Raji (cell line): Measurements from ENCODE around the gene PDE11A.

Experiments used
- POLR2A ChIP-seq: IDR thresholded peaks from 2 replicates; pipeline ENCODE4 v1.6.1; 2011; ENCODE audit warnings: low read depth, low read length, control low read depth; ENCODE audit not compliant: insufficient read depth

Gene PDE11A

DNA sequence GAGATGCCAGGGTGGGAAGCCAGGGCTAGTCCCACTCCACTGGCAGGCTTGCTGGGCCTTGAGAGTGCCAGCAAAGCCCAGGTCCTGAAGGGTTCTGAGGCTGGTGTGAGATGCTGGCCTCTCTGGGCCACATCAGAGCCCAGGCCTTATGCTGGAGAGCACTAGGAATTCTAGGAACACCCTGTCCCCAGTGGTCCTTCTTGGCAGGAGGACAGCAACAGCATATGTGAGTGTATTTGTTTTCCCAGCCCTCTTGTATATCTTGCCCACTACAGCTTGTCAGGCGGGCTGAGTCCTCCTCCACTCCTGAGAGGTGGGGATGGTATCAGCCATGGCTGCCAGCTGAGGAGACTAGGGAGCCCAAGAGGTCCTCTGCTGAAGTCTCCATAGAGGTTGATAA is 327.0 kb downstream of the PDE11A start:
- no peak for TF ChIP-seq POLR2A

DNA sequence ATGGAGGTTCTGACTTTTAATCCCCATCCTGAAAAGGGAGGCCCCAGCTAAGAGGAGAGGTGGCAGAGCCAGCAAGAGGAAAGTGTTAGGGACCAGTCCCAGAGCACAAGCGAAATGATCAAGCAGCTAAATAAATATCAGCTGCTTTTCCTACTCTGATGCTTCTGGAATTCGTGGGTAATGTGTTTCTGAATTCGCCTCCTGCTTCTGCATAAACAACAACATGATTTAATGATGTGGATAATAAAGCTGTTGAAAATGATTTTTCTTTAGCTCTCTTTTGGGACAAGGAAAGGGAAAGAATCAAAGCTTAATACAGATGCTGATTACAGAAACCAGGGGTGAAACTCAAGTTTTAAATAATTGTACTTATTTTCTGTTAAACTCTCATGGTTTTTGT is 329.7 kb downstream of the PDE11A start:
- no peak for TF ChIP-seq POLR2A

DNA sequence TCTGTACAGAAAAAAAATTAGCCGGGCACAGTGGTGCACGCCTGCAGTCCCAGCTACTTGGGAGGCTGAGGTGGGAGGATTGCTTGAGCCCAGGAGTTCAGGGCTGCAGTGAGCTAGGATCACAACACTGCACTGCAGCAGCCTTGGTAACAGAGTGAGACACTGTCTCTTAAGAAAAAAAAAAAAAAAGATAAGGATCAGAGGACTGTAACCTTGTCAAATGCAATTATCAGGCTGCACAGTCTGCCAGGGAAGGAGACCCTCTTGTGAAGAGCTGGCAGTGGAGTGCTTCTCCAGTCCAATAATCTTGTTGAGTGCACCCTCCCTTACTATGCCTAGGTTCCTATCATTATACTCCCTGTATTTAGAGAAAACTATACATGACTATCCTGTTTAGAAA is 330.7 kb downstream of the PDE11A start:
- TF ChIP-seq POLR2A: no peak

DNA sequence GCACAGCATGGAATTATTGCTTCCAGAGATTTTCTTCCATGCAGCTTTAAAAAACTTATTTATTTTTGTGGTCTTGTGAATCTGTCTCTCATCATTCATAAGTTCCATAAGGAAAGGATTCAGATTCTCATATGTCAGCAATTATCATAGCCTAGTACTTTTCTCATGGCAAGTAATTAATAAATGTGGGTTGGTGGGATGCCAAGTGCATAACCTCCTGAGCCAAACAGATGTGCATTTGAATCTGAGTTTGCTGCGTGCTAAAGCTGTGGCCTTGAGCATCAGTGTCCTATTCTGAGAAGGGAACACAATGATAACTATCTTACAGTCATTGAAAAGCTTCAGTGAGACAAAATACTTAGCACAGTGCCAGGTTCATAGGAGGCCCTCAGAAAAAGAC is 331.9 kb downstream of the PDE11A start:
- TF ChIP-seq POLR2A: no peak

DNA sequence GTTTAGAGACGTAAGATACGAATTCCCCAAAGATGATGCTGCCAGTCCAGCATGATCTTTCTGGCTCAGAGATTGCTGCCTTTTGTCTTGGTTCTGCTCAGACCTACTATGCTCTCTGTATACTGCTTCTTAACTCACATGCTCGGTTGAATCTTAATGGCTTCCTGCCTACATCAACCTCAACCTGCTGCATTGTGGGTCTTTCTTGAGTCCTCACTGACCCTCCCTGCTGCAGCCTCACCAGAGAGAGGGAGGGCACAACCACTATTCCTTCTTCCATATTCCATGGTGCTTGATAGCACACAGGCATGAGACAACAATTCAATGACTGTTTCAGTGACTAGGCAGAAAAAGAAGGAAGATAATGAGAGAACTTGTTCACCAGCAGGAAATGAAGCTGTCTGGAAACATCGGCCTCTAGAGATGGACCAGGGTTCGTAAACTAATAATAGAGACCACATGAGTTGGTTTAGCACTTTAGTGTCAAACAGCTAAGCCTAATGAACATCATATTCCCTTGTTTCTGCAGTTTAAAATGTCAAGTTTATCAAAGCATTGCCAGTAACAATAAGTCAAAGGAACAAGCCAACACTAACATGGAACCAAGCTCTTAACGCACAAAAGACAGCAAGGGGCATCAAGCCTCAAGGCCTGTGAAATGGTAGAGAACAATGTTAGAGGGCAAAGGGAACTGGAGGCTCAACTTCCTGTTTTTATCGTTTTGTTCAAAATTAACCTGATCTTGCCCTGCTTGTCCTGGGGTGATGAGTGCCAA is 333.9 kb downstream of the PDE11A start:
- no peak for TF ChIP-seq POLR2A

DNA sequence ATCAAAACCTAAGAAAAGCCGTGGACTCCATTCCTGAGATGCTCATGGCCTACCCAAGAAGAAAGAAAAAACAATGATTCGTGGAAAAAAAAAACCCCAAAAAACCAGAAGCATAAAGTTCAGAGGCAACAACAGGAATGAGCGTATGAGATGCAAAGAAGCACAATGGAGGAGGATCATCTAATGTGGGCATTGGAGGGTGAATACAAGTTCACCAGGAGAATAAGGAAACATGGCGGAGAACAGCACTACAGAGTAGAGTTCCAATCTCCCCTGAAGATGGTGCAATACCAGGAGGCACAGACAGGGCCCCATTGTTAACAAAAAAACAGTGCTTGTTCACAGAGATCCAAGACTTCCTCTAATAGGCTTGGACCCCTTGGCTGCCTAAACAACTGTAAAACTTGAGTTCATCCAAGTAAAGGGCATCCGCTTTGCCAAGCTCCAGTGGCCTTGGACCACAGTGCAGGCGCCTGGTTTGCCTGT is 337.2 kb downstream of the PDE11A start:
- no peak for TF ChIP-seq POLR2A

DNA sequence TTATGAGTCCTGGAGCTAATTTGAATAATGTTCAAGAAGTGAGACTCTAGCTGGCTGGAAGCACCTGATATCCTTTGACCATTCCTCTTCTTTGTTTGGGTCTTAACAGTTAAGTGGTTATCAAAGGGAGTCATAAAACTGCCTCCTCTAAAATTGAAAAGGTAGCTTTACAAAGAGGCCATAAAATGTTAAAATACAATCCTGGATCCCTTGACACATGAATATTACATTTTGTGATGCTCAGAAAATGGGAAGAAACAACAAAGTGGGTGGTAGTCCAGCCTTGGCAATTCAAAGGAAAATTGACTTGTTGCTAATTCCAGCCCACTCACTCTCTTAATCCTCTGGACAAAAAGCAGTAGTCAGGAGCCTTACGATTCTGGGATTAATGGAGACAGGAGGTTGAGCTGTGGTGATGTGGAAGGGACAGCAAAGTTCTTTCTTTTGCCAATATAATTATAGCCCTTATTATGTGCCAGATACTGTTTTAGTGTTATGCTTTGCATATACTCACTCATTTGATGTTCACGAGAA is 339.2 kb downstream of the PDE11A start:
- no peak for TF ChIP-seq POLR2A

DNA sequence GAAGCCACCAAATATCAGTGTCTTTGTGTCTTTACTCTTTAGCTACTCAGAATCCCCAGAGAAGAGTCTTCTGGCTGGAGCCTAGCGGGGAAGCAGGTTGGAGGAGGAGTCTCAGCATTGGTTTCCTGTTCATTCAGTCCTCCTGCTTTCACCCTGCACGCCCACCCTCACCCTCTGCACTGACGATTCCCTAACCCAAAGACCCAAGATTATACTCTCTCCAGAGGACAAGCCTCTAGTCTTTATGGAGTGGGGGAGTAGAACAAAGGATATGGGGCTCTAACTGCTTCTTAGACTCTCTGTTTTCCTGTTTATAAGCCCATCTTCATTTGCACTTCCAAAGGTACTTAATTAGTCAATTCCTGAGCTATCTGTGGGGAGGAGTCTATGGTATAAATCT is 341.2 kb downstream of the PDE11A start:
- TF ChIP-seq POLR2A: no peak

DNA sequence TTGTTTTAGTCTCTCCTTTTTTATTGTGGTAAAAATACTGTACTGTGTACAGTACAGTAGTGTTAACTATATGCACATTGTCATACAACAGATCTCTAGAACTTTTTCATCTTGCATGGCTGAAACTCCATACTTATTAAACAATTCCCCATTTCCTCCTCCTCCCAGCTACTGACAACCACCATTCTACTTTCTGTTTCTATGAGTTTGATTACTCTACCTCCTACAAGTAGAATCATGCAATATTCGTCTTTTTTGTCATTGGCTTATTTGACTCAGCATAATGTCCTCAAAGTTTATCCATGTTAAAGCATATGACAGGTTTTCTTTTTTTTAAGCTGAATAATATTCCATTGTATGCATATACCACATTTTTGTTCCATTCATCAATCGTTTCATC is 341.8 kb downstream of the PDE11A start:
- no peak for TF ChIP-seq POLR2A

DNA sequence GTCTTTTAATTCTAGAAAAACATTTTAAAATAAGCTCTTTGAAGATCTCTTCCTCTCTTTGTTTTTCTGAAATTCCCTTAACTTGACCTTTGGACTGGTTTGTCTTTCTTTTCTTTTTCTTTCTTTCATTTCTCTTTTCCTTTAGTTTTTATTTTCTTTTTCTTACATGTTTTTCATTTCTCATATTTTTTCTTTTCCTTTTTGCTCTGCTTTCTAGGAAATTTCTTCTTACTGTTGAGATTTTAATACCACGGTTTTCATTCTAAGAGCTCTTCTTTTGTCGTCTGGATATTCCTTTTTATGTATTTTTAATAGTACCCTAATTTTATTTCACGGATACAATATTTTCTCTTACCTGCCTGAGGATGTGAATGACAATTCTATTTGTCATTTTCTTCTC is 342.2 kb downstream of the PDE11A start:
- TF ChIP-seq POLR2A: no peak

DNA sequence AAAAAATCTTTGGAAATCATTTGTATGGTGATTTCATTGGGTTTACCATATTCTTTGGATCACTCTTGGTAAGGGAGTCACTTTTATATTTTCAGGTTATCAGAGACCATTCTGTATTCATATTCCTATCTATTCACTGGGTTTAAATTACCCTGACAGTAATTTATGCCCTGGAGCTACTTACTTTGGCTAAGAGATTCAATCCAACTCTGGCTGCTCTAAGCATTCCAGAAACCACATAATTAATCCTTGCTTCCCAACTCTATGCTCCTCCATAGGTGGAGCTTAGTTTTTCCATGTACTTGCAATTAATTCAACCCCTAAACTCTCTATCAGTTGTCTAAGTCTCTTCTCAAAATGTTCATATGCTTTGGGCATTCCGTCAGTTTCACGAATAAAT is 343.7 kb downstream of the PDE11A start:
- TF ChIP-seq POLR2A: no peak

DNA sequence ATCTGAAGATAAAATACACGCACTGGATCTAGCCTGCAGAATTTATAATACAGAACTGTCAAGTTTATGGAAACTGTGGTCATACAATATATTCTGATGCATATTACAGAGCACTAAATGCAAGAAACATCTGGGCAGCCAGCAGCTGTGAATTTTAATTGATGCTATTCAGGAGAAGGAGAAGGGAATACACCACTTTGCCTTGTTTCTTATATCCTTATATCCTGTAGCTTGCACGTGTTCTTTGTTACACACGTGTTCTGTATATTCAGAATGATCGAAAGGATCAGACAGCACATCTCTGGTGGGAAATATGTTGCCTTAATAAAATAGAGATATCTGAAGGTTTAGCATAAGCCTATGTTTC is 344.2 kb downstream of the PDE11A start:
- TF ChIP-seq POLR2A: no peak

DNA sequence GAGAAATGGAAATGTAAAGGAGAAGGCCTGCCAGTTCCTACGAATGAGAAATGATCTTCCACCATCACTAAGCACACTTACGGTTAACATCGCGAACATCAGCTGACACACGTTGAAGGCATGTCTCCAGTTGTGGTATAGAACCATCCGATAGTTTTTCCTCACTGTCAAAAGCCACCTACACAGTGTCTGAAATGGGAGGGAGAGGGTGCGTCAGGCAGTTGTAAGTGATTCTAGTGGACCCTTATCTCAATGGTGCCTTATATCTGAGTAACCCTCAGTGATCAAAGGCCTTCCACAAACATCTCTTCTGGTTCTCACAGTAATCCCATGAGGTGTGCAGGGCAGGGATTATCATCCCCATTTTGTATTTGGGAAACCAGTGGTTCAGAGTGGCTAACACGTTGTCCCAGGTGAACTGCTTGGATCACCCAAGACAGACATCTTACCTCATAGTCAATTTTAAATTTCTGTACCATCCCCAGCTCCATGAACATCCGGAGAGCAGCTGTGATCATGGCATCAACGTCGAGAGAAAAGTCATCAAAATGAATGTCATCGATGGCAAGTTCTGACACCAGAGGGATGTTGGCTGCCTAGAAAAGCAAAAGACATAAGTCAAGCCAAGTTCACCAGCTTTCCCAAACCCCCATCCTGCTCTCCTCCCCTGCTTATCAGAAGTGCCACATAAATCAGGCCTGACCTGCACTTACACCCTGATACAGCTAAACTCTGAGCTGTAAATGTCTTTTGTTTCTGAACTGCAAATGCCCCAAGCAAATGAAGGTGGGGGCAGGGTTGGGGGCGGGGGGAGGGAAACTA is 344.8 kb downstream of the PDE11A start:
- TF ChIP-seq POLR2A: no peak

DNA sequence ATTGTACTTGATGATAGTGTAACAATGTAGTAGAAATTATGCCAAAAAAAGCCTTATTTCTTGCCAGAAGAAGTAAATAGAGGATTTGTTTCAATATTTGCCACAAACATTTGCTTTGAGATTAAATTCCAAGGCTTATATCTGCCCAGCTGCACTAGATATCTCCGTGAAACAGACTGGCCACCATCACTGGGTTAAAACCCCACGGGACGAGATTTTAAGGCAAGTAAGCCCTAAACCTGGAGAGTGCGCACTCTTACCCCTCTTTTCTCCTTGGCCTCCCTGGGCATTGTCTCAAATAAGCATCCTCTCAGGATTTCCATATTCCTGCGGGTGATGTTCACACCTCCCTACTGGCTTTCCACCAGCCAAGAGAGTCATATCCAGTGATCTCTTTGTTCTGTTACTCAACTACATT is 345.6 kb downstream of the PDE11A start:
- no peak for TF ChIP-seq POLR2A

DNA sequence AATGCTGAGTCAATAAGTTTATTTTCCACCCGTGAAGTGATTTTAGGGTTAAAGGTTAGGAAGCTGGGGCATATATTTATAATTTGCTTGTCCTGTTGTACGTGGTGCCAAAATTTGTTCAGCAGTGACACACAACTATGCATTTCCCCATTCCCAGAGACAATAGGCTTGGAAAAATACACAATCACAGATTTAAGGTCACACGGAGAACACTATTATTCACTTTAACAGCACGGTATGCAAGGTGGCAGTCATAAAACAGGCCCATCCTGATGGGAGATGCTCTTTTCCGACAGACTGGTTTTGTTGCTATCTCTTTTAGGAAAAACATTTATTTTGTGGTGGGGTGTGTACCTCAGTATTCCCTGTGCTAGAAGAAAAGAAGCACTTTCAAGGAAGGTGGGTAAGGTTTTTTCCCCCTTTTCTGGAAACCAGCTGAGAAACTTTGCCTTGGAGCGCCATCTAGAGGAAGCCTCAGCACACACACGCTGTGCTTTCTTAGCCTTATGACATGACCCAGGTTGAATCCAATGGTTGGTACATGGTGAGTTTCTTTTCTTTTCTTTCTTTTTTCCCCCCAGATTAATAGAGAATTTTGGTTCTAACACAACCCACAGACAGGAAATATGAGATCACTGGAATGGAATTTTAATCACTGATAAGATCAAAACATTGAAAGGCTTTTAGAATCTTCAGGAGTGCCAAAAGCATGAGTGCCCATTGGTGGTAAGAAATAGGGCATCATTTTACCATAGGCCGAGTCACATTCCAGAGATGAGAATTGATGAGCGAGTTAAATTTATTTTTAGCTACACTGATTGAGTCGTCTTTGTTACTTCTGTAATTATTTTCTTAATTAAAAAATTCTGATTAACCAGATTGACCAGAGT is 347.9 kb downstream of the PDE11A start:
- TF ChIP-seq POLR2A: no peak
